GM12864 (cell line): ENCODE measurements around the gene SPATA1.

ENCODE experiments used
- DNase-seq: peaks from one replicate; pipeline ENCODE4 v3.0.0-alpha.2; 2011; ENCODE audit warnings: low read depth
- H3K4me3 ChIP-seq: 2 replicates; pipeline ENCODE4 v1.5.1; 2011; ENCODE audit warnings: mild to moderate bottlenecking, low read depth, low read length, control low read depth
- TF ChIP-seq, protein P1 (sequence below): IDR thresholded peaks from 2 replicates; pipeline ENCODE4 v1.5.1; 2011; ENCODE audit warnings: low read depth, mild to moderate bottlenecking, moderate library complexity, low read length, control low read depth, inconsistent platforms; ENCODE audit errors: missing control alignments

SPATA1 gene

DNA sequence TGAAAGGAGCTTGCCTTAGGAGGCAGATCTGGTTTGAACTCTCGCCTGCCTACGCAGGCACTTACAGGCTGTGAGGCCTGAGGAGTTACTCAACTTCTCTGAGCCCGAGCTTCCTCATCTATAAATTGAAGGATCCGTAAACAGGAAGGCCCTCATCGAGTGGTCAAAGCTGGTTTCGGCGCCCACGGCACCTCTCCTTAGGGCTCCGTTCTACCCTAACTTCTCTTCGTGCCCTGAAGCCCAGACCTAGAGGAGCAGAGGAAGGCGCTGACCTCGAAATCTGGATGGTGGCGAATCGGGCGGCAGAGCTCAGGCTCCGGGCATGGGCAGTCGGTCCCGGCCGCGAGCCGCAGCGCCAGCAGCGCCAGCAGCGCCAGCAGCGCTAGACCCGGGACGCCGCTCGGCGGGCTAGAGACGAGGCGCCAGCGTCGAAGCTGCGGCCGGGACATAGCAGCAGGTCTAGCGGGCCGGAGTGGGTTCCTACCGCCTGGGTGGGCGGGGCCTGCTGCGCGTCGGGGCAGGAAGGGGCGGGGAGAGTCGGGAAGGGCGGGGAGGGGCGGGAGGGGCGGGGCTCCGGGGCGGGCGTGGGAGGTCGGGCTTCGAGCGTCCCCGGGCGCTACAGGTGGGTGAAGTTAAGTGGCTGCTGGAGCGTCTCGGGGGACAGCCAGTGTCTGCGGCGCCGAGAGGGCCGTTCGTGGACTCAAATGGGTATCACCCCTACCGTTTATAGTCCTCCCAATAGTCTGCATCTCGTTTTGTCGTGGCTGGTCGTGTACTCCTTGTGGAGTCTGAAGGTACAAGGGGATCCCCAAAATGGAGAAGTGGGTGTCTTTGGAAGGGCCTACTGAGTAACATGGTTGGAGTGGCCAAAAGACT is 68.0 kb downstream of the SPATA1 start, which contains the start of gene CTBS:
TSS of gene CTBS (minus strand) at position 474 of the 876 bp plus-strand sequence. CDS start at position 449, 25 bp downstream.
- DNase-seq = peak; percentile 68
- peak within 1 kb of the TSS; percentile 79 for H3K4me3 ChIP-seq
- TF ChIP-seq, protein P1, sequence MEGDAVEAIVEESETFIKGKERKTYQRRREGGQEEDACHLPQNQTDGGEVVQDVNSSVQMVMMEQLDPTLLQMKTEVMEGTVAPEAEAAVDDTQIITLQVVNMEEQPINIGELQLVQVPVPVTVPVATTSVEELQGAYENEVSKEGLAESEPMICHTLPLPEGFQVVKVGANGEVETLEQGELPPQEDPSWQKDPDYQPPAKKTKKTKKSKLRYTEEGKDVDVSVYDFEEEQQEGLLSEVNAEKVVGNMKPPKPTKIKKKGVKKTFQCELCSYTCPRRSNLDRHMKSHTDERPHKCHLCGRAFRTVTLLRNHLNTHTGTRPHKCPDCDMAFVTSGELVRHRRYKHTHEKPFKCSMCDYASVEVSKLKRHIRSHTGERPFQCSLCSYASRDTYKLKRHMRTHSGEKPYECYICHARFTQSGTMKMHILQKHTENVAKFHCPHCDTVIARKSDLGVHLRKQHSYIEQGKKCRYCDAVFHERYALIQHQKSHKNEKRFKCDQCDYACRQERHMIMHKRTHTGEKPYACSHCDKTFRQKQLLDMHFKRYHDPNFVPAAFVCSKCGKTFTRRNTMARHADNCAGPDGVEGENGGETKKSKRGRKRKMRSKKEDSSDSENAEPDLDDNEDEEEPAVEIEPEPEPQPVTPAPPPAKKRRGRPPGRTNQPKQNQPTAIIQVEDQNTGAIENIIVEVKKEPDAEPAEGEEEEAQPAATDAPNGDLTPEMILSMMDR = no peak

DNA sequence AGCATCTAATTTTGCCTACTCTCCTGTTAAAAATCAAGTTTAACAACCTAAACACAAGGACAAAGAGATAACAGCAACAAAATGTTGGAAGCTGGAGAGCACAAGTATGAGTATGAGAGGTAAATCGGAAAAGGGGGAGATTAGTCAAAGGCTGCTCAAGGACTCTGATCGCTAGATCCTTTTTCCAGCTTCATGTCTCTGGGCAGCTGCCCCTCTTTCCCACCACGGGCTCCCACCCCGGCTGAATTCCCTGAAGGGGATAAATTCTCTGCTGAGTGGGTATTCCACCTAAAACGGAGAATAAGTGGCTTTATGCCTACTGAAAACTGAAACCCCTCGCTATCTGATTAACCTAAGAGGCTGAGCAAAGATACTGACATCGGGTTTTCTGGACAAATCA is 68.8 kb downstream of the SPATA1 start:
- H3K4me3 ChIP-seq = peak overlapping the region; percentile 53
- DNase-seq = no peak
- TF ChIP-seq, protein P1 = no peak

DNA sequence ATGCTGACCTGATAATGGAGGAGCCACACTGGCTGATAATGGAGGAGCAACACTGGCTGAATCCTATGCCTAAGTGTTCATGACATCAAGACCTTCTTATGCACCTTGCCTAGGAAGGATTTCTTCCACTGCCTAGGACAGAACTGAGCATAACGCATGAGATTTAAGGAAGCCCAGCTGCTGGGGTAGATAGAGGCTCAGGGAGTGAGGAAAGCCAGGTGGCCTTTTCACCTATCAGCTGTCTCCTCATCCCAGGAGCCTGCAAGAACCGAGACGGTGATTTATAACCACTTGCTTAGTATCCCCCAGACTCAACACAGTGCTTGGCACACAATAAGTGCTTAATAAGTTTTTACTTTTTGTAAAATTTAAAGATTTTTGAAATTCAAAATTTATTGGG is 75.5 kb downstream of the SPATA1 start:
- TF ChIP-seq, protein P1 = no peak
- H3K4me3 ChIP-seq = no peak overlapping the region
- no peak for DNase-seq

DNA sequence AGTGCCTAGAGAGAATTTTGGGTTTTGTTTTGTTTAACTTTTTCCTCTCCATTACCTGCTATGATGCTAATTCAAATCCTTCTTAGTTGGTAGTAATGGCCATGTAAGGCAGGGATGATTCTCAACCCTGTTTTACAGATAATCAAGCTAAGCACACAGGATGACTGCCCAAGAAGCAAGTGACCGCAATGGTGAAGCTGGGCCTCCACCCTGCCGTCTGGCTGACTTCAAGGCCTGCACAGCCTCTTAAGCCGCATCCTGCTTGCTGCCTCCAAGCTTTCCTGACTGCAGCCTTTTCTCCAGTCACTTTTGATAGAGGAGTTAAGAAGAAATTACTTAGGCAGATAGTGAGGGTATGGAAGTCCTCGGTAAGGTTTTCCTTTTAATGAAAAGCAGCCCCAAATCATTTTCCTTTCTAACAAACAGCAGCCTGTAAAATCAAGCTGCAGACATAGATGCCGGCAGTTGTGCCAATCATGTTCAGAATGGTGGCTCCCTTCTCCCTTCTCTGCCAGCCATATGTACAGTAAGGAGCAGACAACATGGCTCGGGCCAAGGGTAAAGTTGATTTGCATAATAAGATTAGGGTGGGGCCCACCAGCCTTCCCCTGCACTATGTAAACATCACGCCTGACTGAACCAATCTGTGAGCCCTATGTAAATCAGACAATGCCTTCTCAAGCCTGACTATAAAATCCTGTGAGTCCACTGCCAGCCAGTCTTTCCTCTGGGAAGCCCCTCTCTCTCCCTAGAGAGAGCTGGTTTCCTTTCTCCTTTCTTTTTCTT is 76.8 kb downstream of the SPATA1 start:
- no peak overlapping the region for H3K4me3 ChIP-seq
- DNase-seq = no peak
- TF ChIP-seq, protein P1 = no peak

DNA sequence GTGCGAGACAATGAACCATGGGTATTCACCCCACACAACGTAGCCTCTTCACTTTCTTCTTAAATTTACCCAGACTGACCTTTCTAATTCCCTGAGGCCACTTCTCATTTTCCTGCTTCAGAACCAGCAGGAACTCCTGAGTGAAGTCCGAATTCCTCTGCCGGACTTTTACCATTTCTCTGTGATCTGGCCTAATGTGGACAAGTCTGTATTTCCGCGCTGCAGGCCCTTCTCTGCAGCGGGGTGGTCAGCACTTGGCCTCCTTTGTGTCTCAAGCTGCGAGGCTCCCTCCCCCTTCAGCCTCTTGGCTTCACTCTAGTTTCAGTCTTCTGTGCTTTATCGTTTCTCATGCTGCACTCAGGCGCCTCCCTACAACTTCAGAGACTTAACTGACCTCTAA is 77.5 kb downstream of the SPATA1 start:
- H3K4me3 ChIP-seq = no peak overlapping the region
- no peak for DNase-seq
- TF ChIP-seq, protein P1 = no peak

DNA sequence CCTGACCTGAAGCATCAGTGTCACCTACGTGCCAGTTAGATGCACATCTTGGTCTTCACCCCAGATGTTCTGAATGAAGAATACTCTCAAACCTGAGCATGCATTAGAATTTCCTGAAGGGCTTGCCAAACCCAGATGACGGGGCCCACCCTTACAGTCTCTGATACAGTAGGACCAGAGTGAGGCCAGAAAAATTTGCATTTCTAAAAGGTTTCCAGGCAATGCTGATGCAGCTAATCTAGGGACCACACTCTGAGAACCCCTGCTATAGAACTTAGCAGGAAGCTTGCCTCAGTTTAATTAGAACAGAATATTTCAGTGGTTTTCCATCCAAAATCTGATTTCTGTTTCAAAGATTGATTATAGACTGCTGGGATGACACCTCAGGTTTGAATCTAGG is 77.9 kb downstream of the SPATA1 start:
- TF ChIP-seq, protein P1 = no peak
- DNase-seq = no peak
- H3K4me3 ChIP-seq = no peak overlapping the region
